SW 1271 (cell line): ENCODE measurements around the gene DRC1.

Experiments
- DNase-seq, 2 experiments: peaks; one replicate each; lab custom pipeline; 2025; lab: John Stamatoyannopoulos, UW

Gene DRC1

GRCh38 chr2:26477911-26478253, 76.2 kb downstream of the DRC1 start, which contains the start of gene OTOF:
Gene OTOF, minus strand, starts transcription at chr2:26478124.
- no peak for DNase-seq

- DNase-seq, result no peak
These were observed 76.6 kb downstream of the DRC1 start for GRCh38 chr2:26478366-26478765.

GRCh38 chr2:26479131-26479788, 77.5 kb downstream of the DRC1 start:
- DNase-seq, result no peak

GRCh38 chr2:26479789-26480565, 78.3 kb downstream of the DRC1 start:
- no peak for DNase-seq

GRCh38 chr2:26480566-26481423, 79.1 kb downstream of the DRC1 start:
- no peak for DNase-seq

- DNase-seq, result no peak
These were observed 80.0 kb downstream of the DRC1 start for GRCh38 chr2:26481706-26482105.

- no peak for DNase-seq
These were observed 80.7 kb downstream of the DRC1 start for GRCh38 chr2:26482211-26483026.

- DNase-seq, result no peak
These were observed 81.3 kb downstream of the DRC1 start for GRCh38 chr2:26483027-26483326.

GRCh38 chr2:26483516-26483915, 81.8 kb downstream of the DRC1 start:
- no peak for DNase-seq

- no peak for DNase-seq
These were observed 82.3 kb downstream of the DRC1 start for GRCh38 chr2:26483957-26484565.

GRCh38 chr2:26484579-26484978, 82.9 kb downstream of the DRC1 start:
- DNase-seq, result no peak

- no peak for DNase-seq
These were observed 83.4 kb downstream of the DRC1 start for GRCh38 chr2:26485099-26485498.

GRCh38 chr2:26485725-26486418, 84.2 kb downstream of the DRC1 start:
- no peak for DNase-seq

- DNase-seq, result no peak
These were observed 85.1 kb downstream of the DRC1 start for GRCh38 chr2:26486789-26487188.

GRCh38 chr2:26487192-26487591, 85.5 kb downstream of the DRC1 start:
- no peak for DNase-seq

- DNase-seq, result no peak
These were observed 86.9 kb downstream of the DRC1 start for GRCh38 chr2:26488463-26489212.

GRCh38 chr2:26489213-26489850, 87.6 kb downstream of the DRC1 start:
- no peak for DNase-seq

GRCh38 chr2:26491563-26492167, 89.9 kb downstream of the DRC1 start:
- DNase-seq, result no peak

- DNase-seq, result no peak
These were observed 91.2 kb downstream of the DRC1 start for GRCh38 chr2:26492749-26493515.
